Caco-2 (cell line): ENCODE data around the gene IP6K3. TPM values are rescaled to one million over a fixed set of nuclear protein-coding genes. Genes with fewer than 3 reads are reported as not detected.

ENCODE experiments used
- BruUV-seq: library from RNA; stranded (reverse); fragments of 400-500 nt; replicated peaks from 2 replicates; lab custom pipeline; 2021; lab: Mats Ljungman, UMichigan
- CTCF ChIA-PET: fragments of 300-600 bp; sonication (Branson Sonifier 250); formaldehyde crosslinking; loops from one replicate; lab custom pipeline; 2022; ENCODE audit warnings: antibody characterized with exemption; lab: Charles Lee
- POLR2A ChIA-PET: fragments of 300-600 bp; sonication (Branson Sonifier 250); formaldehyde crosslinking; loops from one replicate; lab custom pipeline; 2022; ENCODE audit warnings: antibody characterized with exemption; lab: Charles Lee
- DNase-seq, 2 experiments: peaks; one replicate each; pipeline versions ENCODE4 v3.0.0 to v3.0.0-alpha.2; 2020 to 2022
- H3K27me3 ChIP-seq: replicated peaks from 2 replicates; pipeline ENCODE4 v1.6.0; 2011; ENCODE audit warnings: low read length; ENCODE audit not compliant: control insufficient read depth, insufficient read depth
- H3K36me3 ChIP-seq: 2 replicates; pipeline ENCODE4 v1.5.1; 2011; ENCODE audit warnings: low read length; ENCODE audit not compliant: control insufficient read depth, insufficient read depth
- H3K4me1 ChIP-seq: fragments of 250-450 bp; sonication (Bioruptor Pico); 2 replicates; pipeline ENCODE4 v1.5.1; 2020; ENCODE audit warnings: mild to moderate bottlenecking
- H3K4me3 ChIP-seq: 2 replicates; pipeline ENCODE4 v1.5.1; 2011; ENCODE audit warnings: low read depth, mild to moderate bottlenecking, control low read depth, low read length
- H3K9me3 ChIP-seq: fragments of 250-450 bp; sonication (Bioruptor Pico); 2 replicates; pipeline ENCODE4 v1.5.1; 2020; ENCODE audit warnings: mild to moderate bottlenecking, moderate library complexity
- H3K27ac Mint-ChIP-seq: one replicate; pipeline ENCODE4 v1.8.0; 2022; ENCODE audit warnings: mixed read lengths; ENCODE audit not compliant: unreplicated experiment
- H3K27me3 Mint-ChIP-seq: one replicate; pipeline ENCODE4 v1.8.0; 2022; ENCODE audit warnings: mixed read lengths; ENCODE audit not compliant: insufficient read depth, unreplicated experiment
- H3K36me3 Mint-ChIP-seq: one replicate; pipeline ENCODE4 v1.8.0; 2022; ENCODE audit warnings: mild to moderate bottlenecking, mixed read lengths; ENCODE audit not compliant: insufficient read depth, unreplicated experiment
- H3K4me1 Mint-ChIP-seq: one replicate; pipeline ENCODE4 v1.8.0; 2022; ENCODE audit warnings: low read depth, mixed read lengths; ENCODE audit not compliant: unreplicated experiment
- H3K4me3 Mint-ChIP-seq: one replicate; pipeline ENCODE4 v1.8.0; 2022; ENCODE audit warnings: mild to moderate bottlenecking, moderate library complexity, mixed read lengths; ENCODE audit not compliant: unreplicated experiment
- H3K9me3 Mint-ChIP-seq: one replicate; pipeline ENCODE4 v1.8.0; 2022; ENCODE audit warnings: mixed read lengths; ENCODE audit not compliant: unreplicated experiment
- CTCF ChIP-seq, 2 experiments: fragments of 200-600 bp in 1 of 2; IDR thresholded peaks; 1 replicate in 1 of 2; 2 replicates in 1 of 2; pipeline versions ENCODE4 v1.5.1 to v1.8.0; 2011 to 2022; ENCODE audit warnings: antibody characterized with exemption in 1 of 2, control low read depth in 1 of 2, inconsistent platforms in 1 of 2, low read depth in 1 of 2, low read length in 1 of 2, mild to moderate bottlenecking in 1 of 2, moderate library complexity in 1 of 2; ENCODE audit not compliant: insufficient read depth in 1 of 2, severe bottlenecking in 1 of 2, unreplicated experiment in 1 of 2
- intact Hi-C: fragments of 100-400 bp; cut with micrococcal nuclease; formaldehyde crosslinking; loops from one replicate; pipeline ENCODE4 v1.10.0; 2022; ENCODE audit not compliant: unreplicated experiment
- total RNA-seq: library from RNA; stranded (reverse); gene quantifications from 2 replicates; pipeline ENCODE4 v1.2.3, GENCODE V29; 2022

Gene IP6K3
- total RNA-seq, 1 experiment from 2014 or later = 0.45 TPM

GRCh38 chr6:33772082-33772830 lies 25.6 kb upstream of the IP6K3 start:
- intact Hi-C loops = no loop called here
- H3K27ac Mint-ChIP-seq = no peak overlapping the region
- H3K4me3 Mint-ChIP-seq = no peak overlapping the region
- POLR2A ChIA-PET = no interaction called here
- H3K9me3 Mint-ChIP-seq = no peaks in the 10 kb centered on the region
- no peak for TF ChIP-seq CTCF (IDR thresholded peaks at IDR 0.05; ENCODE audit: insufficient read depth in 1 of 2, low read depth in 1 of 2, low read length in 1 of 2, severe bottlenecking in 1 of 2, unreplicated experiment in 1 of 2)
- H3K36me3 Mint-ChIP-seq = peaks cover 19% of the 10 kb centered on the region
- Histone ChIP-seq H3K36me3 (peaks cover 3% of the 10 kb centered on the region; the same call in 1 of the 2 replicates), H3K4me3 (no peak overlapping the region), H3K27me3 (no peaks in the 10 kb centered on the region), H3K4me1 (no peaks in the 10 kb centered on the region), H3K9me3 (no peaks in the 10 kb centered on the region)
- H3K4me1 Mint-ChIP-seq = no peaks in the 10 kb centered on the region
- BruUV-seq = no TSS peak
- no peaks in the 10 kb centered on the region for H3K27me3 Mint-ChIP-seq
- CTCF ChIA-PET = interaction anchor here (0.6 to 1.4 kb wide), 4 partner anchors 8 to 256 kb away, joined by 3 read pairs; no protein-coding TSS in a partner anchor
- DNase-seq = no peak

GRCh38 chr6:33771146-33772081 lies 24.7 kb upstream of the IP6K3 start:
- Mint-ChIP-seq H3K27ac (no peak overlapping the region), H3K36me3 (peaks cover 16% of the 10 kb centered on the region), H3K4me1 (no peaks in the 10 kb centered on the region), H3K9me3 (no peaks in the 10 kb centered on the region), H3K27me3 (no peaks in the 10 kb centered on the region), H3K4me3 (no peak overlapping the region)
- intact Hi-C loops = no loop called here
- Histone ChIP-seq H3K27me3 (no peaks in the 10 kb centered on the region), H3K36me3 (peaks cover 3% of the 10 kb centered on the region; the same call in 1 of the 2 replicates), H3K4me1 (no peaks in the 10 kb centered on the region), H3K9me3 (no peaks in the 10 kb centered on the region), H3K4me3 (no peak overlapping the region)
- ChIA-PET POLR2A (no interaction called here), CTCF (interaction anchor here (1.0 to 1.4 kb wide), 4 partner anchors 9 to 256 kb away, joined by 3 read pairs; no protein-coding TSS in a partner anchor)
- peak; percentile 10 to 55 for TF ChIP-seq CTCF (IDR thresholded peaks at IDR 0.05; ENCODE audit: insufficient read depth in 1 of 2, low read depth in 1 of 2, low read length in 1 of 2, severe bottlenecking in 1 of 2, unreplicated experiment in 1 of 2)
- TSS peak; percentile 33 for BruUV-seq
- peak in 1 of 2 experiments; percentile 26 for DNase-seq

GRCh38 chr6:33770833-33771145 lies 24.1 kb upstream of the IP6K3 start:
- Histone ChIP-seq H3K4me1 (no peaks in the 10 kb centered on the region), H3K27me3 (no peaks in the 10 kb centered on the region), H3K4me3 (no peak overlapping the region), H3K36me3 (peaks cover 3% of the 10 kb centered on the region; the same call in 1 of the 2 replicates), H3K9me3 (no peaks in the 10 kb centered on the region)
- BruUV-seq = no TSS peak
- Mint-ChIP-seq H3K9me3 (no peaks in the 10 kb centered on the region), H3K4me1 (no peaks in the 10 kb centered on the region), H3K27ac (no peak overlapping the region), H3K4me3 (no peak overlapping the region), H3K36me3 (peaks cover 16% of the 10 kb centered on the region), H3K27me3 (no peaks in the 10 kb centered on the region)
- ChIA-PET POLR2A (no interaction called here), CTCF (interaction anchor here (1.0 to 1.4 kb wide), 4 partner anchors 9 to 257 kb away, joined by 3 read pairs; no protein-coding TSS in a partner anchor)
- no peak for TF ChIP-seq CTCF (IDR thresholded peaks at IDR 0.05; ENCODE audit: insufficient read depth in 1 of 2, low read depth in 1 of 2, low read length in 1 of 2, severe bottlenecking in 1 of 2, unreplicated experiment in 1 of 2)
- intact Hi-C loops = no loop called here
- no peak for DNase-seq
